ENCODE data around the gene SNPH.

GRCh38 chr20:1224205-1224890, 41.7 kb upstream of the SNPH start:
- TF ChIP-seq CTCF (IDR thresholded peaks at IDR 0.05; ENCODE audit: low read depth, low read length, poor library complexity, severe bottlenecking) (no peak), EZH2phosphoT487 (IDR thresholded peaks at IDR 0.05; ENCODE audit: borderline replicate concordance, low read length) (no peak)
